DOHH2 (cell line): ENCODE results near the gene TMEM132D.

ENCODE experiments used
- EZH2phosphoT487 ChIP-seq: fragments of 200-600 bp; sonication (generic); IDR thresholded peaks from 2 replicates; pipeline ENCODE4 v1.6.1; 2017; ENCODE audit warnings: borderline replicate concordance, mild to moderate bottlenecking, antibody characterized with exemption, low read length, moderate library complexity, mixed read lengths
- TF ChIP-seq, protein P1 (sequence below): fragments of 200-600 bp; sonication (generic); IDR thresholded peaks from one replicate; pipeline ENCODE4 v1.5.1; 2014; ENCODE audit warnings: antibody characterized with exemption, mild to moderate bottlenecking, low read depth, low read length; ENCODE audit not compliant: poor library complexity, severe bottlenecking

GRCh38 chr12:129234209-129234608 lies 669.6 kb downstream of the TMEM132D start:
- TF ChIP-seq, protein P1, sequence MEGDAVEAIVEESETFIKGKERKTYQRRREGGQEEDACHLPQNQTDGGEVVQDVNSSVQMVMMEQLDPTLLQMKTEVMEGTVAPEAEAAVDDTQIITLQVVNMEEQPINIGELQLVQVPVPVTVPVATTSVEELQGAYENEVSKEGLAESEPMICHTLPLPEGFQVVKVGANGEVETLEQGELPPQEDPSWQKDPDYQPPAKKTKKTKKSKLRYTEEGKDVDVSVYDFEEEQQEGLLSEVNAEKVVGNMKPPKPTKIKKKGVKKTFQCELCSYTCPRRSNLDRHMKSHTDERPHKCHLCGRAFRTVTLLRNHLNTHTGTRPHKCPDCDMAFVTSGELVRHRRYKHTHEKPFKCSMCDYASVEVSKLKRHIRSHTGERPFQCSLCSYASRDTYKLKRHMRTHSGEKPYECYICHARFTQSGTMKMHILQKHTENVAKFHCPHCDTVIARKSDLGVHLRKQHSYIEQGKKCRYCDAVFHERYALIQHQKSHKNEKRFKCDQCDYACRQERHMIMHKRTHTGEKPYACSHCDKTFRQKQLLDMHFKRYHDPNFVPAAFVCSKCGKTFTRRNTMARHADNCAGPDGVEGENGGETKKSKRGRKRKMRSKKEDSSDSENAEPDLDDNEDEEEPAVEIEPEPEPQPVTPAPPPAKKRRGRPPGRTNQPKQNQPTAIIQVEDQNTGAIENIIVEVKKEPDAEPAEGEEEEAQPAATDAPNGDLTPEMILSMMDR: no peak
- no peak for TF ChIP-seq EZH2phosphoT487
